Astrocyte (in vitro differentiated cells and primary cell): ENCODE results near the gene RCE1. TPM values are rescaled to one million over a fixed set of nuclear protein-coding genes. Genes with fewer than 3 reads are reported as not detected.

Experiments used
- DNase-seq: peaks from one replicate; pipeline ENCODE4 v3.0.0-alpha.2; 2010; ENCODE audit warnings: low read depth
- FAIRE-seq: peaks from 2 replicates; lab custom pipeline; 2011; peaks lifted over from hg19 to GRCh38; lab: Jason Lieb, UNC
- H2AFZ ChIP-seq: 2 replicates; pipeline ENCODE4 v1.6.0; 2012; ENCODE audit warnings: low read depth, low read length, inconsistent platforms
- H3K27ac ChIP-seq: 2 replicates; pipeline ENCODE4 v1.5.1; 2011; ENCODE audit warnings: low read depth, low read length, inconsistent platforms
- H3K27me3 ChIP-seq: 2 replicates; pipeline ENCODE4 v1.6.0; 2011; ENCODE audit warnings: low read length, inconsistent platforms; ENCODE audit not compliant: insufficient read depth
- H3K36me3 ChIP-seq: 2 replicates; pipeline ENCODE4 v1.5.1; 2011; ENCODE audit warnings: low read length, inconsistent platforms; ENCODE audit not compliant: insufficient read depth
- H3K4me1 ChIP-seq: 2 replicates; pipeline ENCODE4 v1.5.1; 2011; ENCODE audit warnings: low read length, inconsistent platforms; ENCODE audit not compliant: insufficient read depth
- H3K4me2 ChIP-seq: 2 replicates; pipeline ENCODE4 v1.6.0; 2012; ENCODE audit warnings: low read length, inconsistent platforms
- H3K4me3 ChIP-seq: 2 replicates; pipeline ENCODE4 v1.5.1; 2011; ENCODE audit warnings: low read depth, mild to moderate bottlenecking, low read length, inconsistent platforms; ENCODE audit not compliant: insufficient read depth
- H3K79me2 ChIP-seq: 2 replicates; pipeline ENCODE4 v1.6.0; 2012; ENCODE audit warnings: mild to moderate bottlenecking, low read length, inconsistent platforms; ENCODE audit not compliant: insufficient read depth
- H3K9ac ChIP-seq: 2 replicates; pipeline ENCODE4 v1.6.0; 2012; ENCODE audit warnings: mild to moderate bottlenecking, low read length, inconsistent platforms
- H3K9me3 ChIP-seq: 2 replicates; pipeline ENCODE4 v1.5.1; 2012; ENCODE audit warnings: low read depth, mild to moderate bottlenecking, low read length, inconsistent platforms; ENCODE audit not compliant: insufficient read depth
- H4K20me1 ChIP-seq: 2 replicates; pipeline ENCODE4 v1.6.0; 2012; ENCODE audit warnings: low read length, inconsistent platforms; ENCODE audit not compliant: insufficient read depth
- H3K27ac Mint-ChIP-seq: one replicate; pipeline ENCODE4 v1.8.0; 2021; ENCODE audit warnings: mild to moderate bottlenecking, mixed read lengths; ENCODE audit not compliant: unreplicated experiment
- H3K27me3 Mint-ChIP-seq: one replicate; pipeline ENCODE4 v1.8.0; 2021; ENCODE audit warnings: low read depth, mixed read lengths; ENCODE audit not compliant: unreplicated experiment
- H3K36me3 Mint-ChIP-seq: one replicate; pipeline ENCODE4 v1.8.0; 2021; ENCODE audit warnings: low read depth, mixed read lengths; ENCODE audit not compliant: unreplicated experiment
- H3K4me1 Mint-ChIP-seq: one replicate; pipeline ENCODE4 v1.8.0; 2021; ENCODE audit warnings: low read depth, mixed read lengths; ENCODE audit not compliant: unreplicated experiment
- H3K4me3 Mint-ChIP-seq: one replicate; pipeline ENCODE4 v1.8.0; 2021; ENCODE audit warnings: mild to moderate bottlenecking, moderate library complexity, mixed read lengths; ENCODE audit not compliant: unreplicated experiment
- H3K9me3 Mint-ChIP-seq: one replicate; pipeline ENCODE4 v1.8.0; 2021; ENCODE audit warnings: mild to moderate bottlenecking, mixed read lengths; ENCODE audit not compliant: unreplicated experiment
- CTCF ChIP-seq: IDR thresholded peaks from 2 replicates; pipeline ENCODE4 v1.5.1; 2011; ENCODE audit warnings: low read depth, mild to moderate bottlenecking, inconsistent platforms, low read length, moderate library complexity; ENCODE audit not compliant: insufficient read depth
- EZH2 ChIP-seq: IDR thresholded peaks from 2 replicates; pipeline ENCODE4 v1.6.1; 2012; ENCODE audit warnings: mild to moderate bottlenecking, low read length, inconsistent platforms; ENCODE audit not compliant: insufficient read depth
- total RNA-seq: library from RNA; stranded (reverse); gene quantifications from 2 replicates; pipeline ENCODE4 v1.2.1, GENCODE V29; 2021

RCE1 gene
- total RNA-seq, 1 donor from 2014 or later = 19.8 TPM

GRCh38 chr11:66853242-66854229, 10.3 kb downstream of the RCE1 start:
- Histone ChIP-seq H3K4me3 (no peak overlapping the region), H3K4me2 (no peak overlapping the region), H3K4me1 (peaks cover 11% of the 10 kb centered on the region), H3K79me2 (peaks cover 20% of the 10 kb centered on the region), H3K27ac (no peak overlapping the region), H2AFZ (no peak overlapping the region), H4K20me1 (no peaks in the 10 kb centered on the region), H3K9me3 (no peaks in the 10 kb centered on the region), H3K36me3 (no peaks in the 10 kb centered on the region), H3K27me3 (no peaks in the 10 kb centered on the region), H3K9ac (no peak overlapping the region)
- Mint-ChIP-seq H3K4me3 (no peak overlapping the region), H3K27me3 (peaks cover 6% of the 10 kb centered on the region), H3K9me3 (no peaks in the 10 kb centered on the region), H3K36me3 (peaks cover 3% of the 10 kb centered on the region), H3K4me1 (no peaks in the 10 kb centered on the region), H3K27ac (peak overlapping the region; percentile 47)
- no peak for DNase-seq
- TF ChIP-seq CTCF = no peak
- TF ChIP-seq EZH2 = no peak
- no peak for FAIRE-seq

- no peaks in the 10 kb centered on the region for H3K36me3 ChIP-seq
- FAIRE-seq (no peak), DNase-seq (no peak)
- peaks cover 27% of the 10 kb centered on the region for H3K79me2 ChIP-seq
- peaks cover 3% of the 10 kb centered on the region for H3K36me3 Mint-ChIP-seq
- H4K20me1 ChIP-seq = peaks cover 2% of the 10 kb centered on the region
- no peak overlapping the region for H3K9ac ChIP-seq
- TF ChIP-seq CTCF = no peak
- no peak for TF ChIP-seq EZH2
- H3K27ac ChIP-seq = no peak overlapping the region
- H3K4me3 Mint-ChIP-seq = no peak overlapping the region
- H3K4me2 ChIP-seq = no peak overlapping the region
- H3K9me3 Mint-ChIP-seq = no peaks in the 10 kb centered on the region
- H2AFZ ChIP-seq = no peak overlapping the region
- no peaks in the 10 kb centered on the region for H3K27me3 ChIP-seq
- H3K27me3 Mint-ChIP-seq = peaks cover 6% of the 10 kb centered on the region
- H3K27ac Mint-ChIP-seq = no peak overlapping the region
- H3K9me3 ChIP-seq = no peaks in the 10 kb centered on the region
- H3K4me1 ChIP-seq = peaks cover 11% of the 10 kb centered on the region
- no peak overlapping the region for H3K4me3 ChIP-seq
- H3K4me1 Mint-ChIP-seq = no peaks in the 10 kb centered on the region
These were observed 11.0 kb downstream of the RCE1 start for GRCh38 chr11:66854231-66854661.

GRCh38 chr11:66854729-66855211, 11.5 kb downstream of the RCE1 start:
- FAIRE-seq (no peak), DNase-seq (no peak)
- no peaks in the 10 kb centered on the region for H3K9me3 Mint-ChIP-seq
- peak overlapping the region; percentile 82 for H3K4me3 Mint-ChIP-seq
- H3K36me3 Mint-ChIP-seq = peaks cover 3% of the 10 kb centered on the region
- H3K27ac Mint-ChIP-seq = no peak overlapping the region
- Histone ChIP-seq H3K4me3 (no peak overlapping the region), H3K27ac (no peak overlapping the region), H3K4me2 (no peak overlapping the region), H3K36me3 (no peaks in the 10 kb centered on the region), H3K9ac (no peak overlapping the region), H3K4me1 (peaks cover 11% of the 10 kb centered on the region), H3K27me3 (no peaks in the 10 kb centered on the region), H3K9me3 (no peaks in the 10 kb centered on the region), H3K79me2 (peaks cover 30% of the 10 kb centered on the region), H4K20me1 (peaks cover 6% of the 10 kb centered on the region), H2AFZ (no peak overlapping the region)
- TF ChIP-seq CTCF (no peak), EZH2 (no peak)
- H3K4me1 Mint-ChIP-seq = no peaks in the 10 kb centered on the region
- peaks cover 6% of the 10 kb centered on the region for H3K27me3 Mint-ChIP-seq
